Breast epithelium (tissue), 4 donors: ENCODE measurements around the gene BTNL2. TPM values are rescaled to one million over a fixed set of nuclear protein-coding genes. Genes with fewer than 3 reads are reported as not detected.
"Not testable (repeated sequence)": the region's sequence is repeated elsewhere in the genome, so short reads cannot be mapped to it uniquely, and the experiment has no call there.

Experiments used
- DNase-seq, 2 donors: peaks; one replicate each; pipeline ENCODE4 v3.0.0-alpha.2; 2019; ENCODE audit warnings: low spot score in 2 of 2
- H3K27ac ChIP-seq, 2 donors: fragments of 200-600 bp; sonication (generic) in 1 of 2; one replicate each; pipeline ENCODE4 v1.5.1; 2016 to 2019; ENCODE audit warnings: mild to moderate bottlenecking in 1 of 2
- H3K27me3 ChIP-seq, 2 donors: fragments of 200-600 bp; sonication (generic) in 1 of 2; one replicate each; pipeline versions ENCODE4 v1.5.1 to v1.6.0; 2017 to 2019; ENCODE audit warnings: control low read depth in 1 of 2, mild to moderate bottlenecking in 1 of 2
- H3K36me3 ChIP-seq: fragments of 200-600 bp; one replicate; pipeline ENCODE4 v1.5.1; 2019
- H3K4me1 ChIP-seq, 2 donors: fragments of 200-600 bp; sonication (generic); one replicate each; pipeline ENCODE4 v1.5.1; 2016 to 2019; ENCODE audit warnings: control low read depth in 1 of 2
- H3K4me3 ChIP-seq, 3 donors: fragments of 200-600 bp; sonication (generic); 1 replicate in 2 of 3; 2 replicates in 1 of 3; pipeline ENCODE4 v1.5.1; 2016 to 2019; ENCODE audit warnings: mild to moderate bottlenecking in 3 of 3, moderate library complexity in 2 of 3
- H3K9me3 ChIP-seq, 2 donors: fragments of 200-600 bp; sonication (generic) in 1 of 2; one replicate each; pipeline ENCODE4 v1.5.1; 2016 to 2019; ENCODE audit warnings: control low read depth in 1 of 2
- CTCF ChIP-seq, 3 donors: fragments of 450-650 bp; IDR thresholded peaks; one replicate each; pipeline ENCODE4 v1.5.1; 2016 to 2017; ENCODE audit warnings: antibody characterized with exemption in 3 of 3, mild to moderate bottlenecking in 3 of 3, moderate library complexity in 3 of 3
- POLR2A ChIP-seq: fragments of 450-650 bp; IDR thresholded peaks from one replicate; pipeline ENCODE4 v1.6.1; 2016; ENCODE audit warnings: antibody characterized with exemption, mild to moderate bottlenecking, moderate library complexity
- POLR2AphosphoS5 ChIP-seq, 3 donors: sonication (generic); formaldehyde crosslinking; IDR thresholded peaks; one replicate each; pipeline ENCODE4 v1.6.1; 2017; ENCODE audit warnings: antibody characterized with exemption in 3 of 3
- intact Hi-C: fragments of 100-400 bp; cut with DNase I; formaldehyde crosslinking; loops from one replicate; pipeline ENCODE4 v1.15.1; 2023; ENCODE audit warnings: low total_unique reads
- total RNA-seq, 3 donors: library from RNA; depleted of rRNA; stranded (reverse); fragments of >200 nt; gene quantifications; one replicate each; pipeline ENCODE4 v1.1.0, GENCODE V29; 2016

The BTNL2 gene
- total RNA-seq, 3 donors from 2014 or later = not detected

- intact Hi-C loops = no loop called here
- H3K4me3 ChIP-seq = no peak overlapping the region
- H3K27me3 ChIP-seq = no peaks in the 10 kb centered on the region
- TF ChIP-seq CTCF (IDR thresholded peaks at IDR 0.05) (no peak), POLR2AphosphoS5 (IDR thresholded peaks at IDR 0.05) (no peak), POLR2A (no peak)
- no peaks in the 10 kb centered on the region for H3K9me3 ChIP-seq
- H3K27ac ChIP-seq = no peak overlapping the region
- H3K4me1 ChIP-seq = no peaks in the 10 kb centered on the region
- DNase-seq = no peak
- no peaks in the 10 kb centered on the region for H3K36me3 ChIP-seq
Measured at GRCh38 chr6:32367644-32368043, 39.3 kb downstream of the BTNL2 start.

GRCh38 chr6:32359225-32359624, 47.8 kb downstream of the BTNL2 start:
- DNase-seq, H3K4me3 ChIP-seq, H3K27ac ChIP-seq, H3K36me3 ChIP-seq, H3K4me1 ChIP-seq, H3K27me3 ChIP-seq, H3K9me3 ChIP-seq, intact Hi-C loops: not testable (repeated sequence)

GRCh38 chr6:32358548-32358947, 48.4 kb downstream of the BTNL2 start:
- H3K27me3 ChIP-seq, intact Hi-C loops, H3K4me3 ChIP-seq, H3K4me1 ChIP-seq, H3K27ac ChIP-seq, DNase-seq, H3K36me3 ChIP-seq, H3K9me3 ChIP-seq: not testable (repeated sequence)

- no peaks in the 10 kb centered on the region for H3K27me3 ChIP-seq
- TF ChIP-seq POLR2AphosphoS5 (IDR thresholded peaks at IDR 0.05) (no peak), CTCF (IDR thresholded peaks at IDR 0.05) (no peak), POLR2A (no peak)
- H3K27ac ChIP-seq = no peak overlapping the region
- intact Hi-C loops = no loop called here
- no peak for DNase-seq
- no peaks in the 10 kb centered on the region for H3K36me3 ChIP-seq
- H3K4me1 ChIP-seq = no peaks in the 10 kb centered on the region
- no peak overlapping the region for H3K4me3 ChIP-seq
- no peaks in the 10 kb centered on the region for H3K9me3 ChIP-seq
Measured at GRCh38 chr6:32355018-32355417, 52.0 kb downstream of the BTNL2 start.

- no peak for DNase-seq
- intact Hi-C loops = no loop called here
- H3K9me3 ChIP-seq = no peaks in the 10 kb centered on the region
- no peaks in the 10 kb centered on the region for H3K36me3 ChIP-seq
- no peak for TF ChIP-seq POLR2A
- no peak for TF ChIP-seq POLR2AphosphoS5 (IDR thresholded peaks at IDR 0.05)
- no peak for TF ChIP-seq CTCF (IDR thresholded peaks at IDR 0.05)
- no peaks in the 10 kb centered on the region for H3K4me1 ChIP-seq
- H3K27ac ChIP-seq = no peak overlapping the region
- no peak overlapping the region for H3K4me3 ChIP-seq
- no peaks in the 10 kb centered on the region for H3K27me3 ChIP-seq
Measured at GRCh38 chr6:32353348-32353747, 53.6 kb downstream of the BTNL2 start.

Other genes starting within 250 kb of the BTNL2 start
- 10 to 100 TPM; 10.2 to 19.6 (median 11.8) TPM for gene EGFL8, start 242.6 kb downstream of the BTNL2 start, total RNA-seq
- 10 to 100 TPM; 25.8 to 33.8 (median 30.6) TPM for gene AGPAT1, start 231.1 kb downstream of the BTNL2 start, total RNA-seq
- 10 to 100 TPM; 56.3 to 78.0 (median 70.5) TPM for gene RNF5, start 228.8 kb downstream of the BTNL2 start, total RNA-seq
- gene AGER, start 222.9 kb downstream of the BTNL2 start, total RNA-seq = 1 to 10 TPM; 1.3 to 2.6 (median 1.8) TPM
- gene PBX2, start 217.0 kb downstream of the BTNL2 start, total RNA-seq = 10 to 100 TPM; 32.3 to 61.6 (median 48.5) TPM
- 10 to 100 TPM in 2 of 3 donors, 1 to 10 TPM in 1; 8.2 to 18.2 (median 11.3) TPM for gene GPSM3, start 214.5 kb downstream of the BTNL2 start, total RNA-seq
- gene NOTCH4, start 183.1 kb downstream of the BTNL2 start, total RNA-seq = 10 to 100 TPM; 20.8 to 47.9 (median 23.8) TPM
- not detected for gene TSBP1, start 35.3 kb downstream of the BTNL2 start, total RNA-seq
- 100 to 1,000 TPM; 237 to 259 (median 238) TPM for gene HLA-DRA, start 32.7 kb upstream of the BTNL2 start, total RNA-seq
- gene HLA-DRB5, start 123.1 kb upstream of the BTNL2 start, total RNA-seq = 10 to 100 TPM in 1 of 3 donors, 1 to 10 TPM in 1, under 1 TPM in 1; 0.32 to 66.2 (median 8.8) TPM
- 10 to 100 TPM; 28.2 to 90.3 (median 44.2) TPM for gene HLA-DRB1, start 182.7 kb upstream of the BTNL2 start, total RNA-seq
- 10 to 100 TPM in 2 of 3 donors, 1 to 10 TPM in 1; 1.6 to 19.2 (median 15.0) TPM for gene HLA-DQA1, start 230.2 kb upstream of the BTNL2 start, total RNA-seq